ENCODE measurements around the gene GJA4. TPM values are rescaled to one million over a fixed set of nuclear protein-coding genes. Genes with fewer than 3 reads are reported as not detected.

GJA4 gene
- total and polyA plus RNA-seq, 2 of the 13 experiments (the other 11 are each of a cell fraction or from before 2014, with no cell fraction given): not detected

DNA sequence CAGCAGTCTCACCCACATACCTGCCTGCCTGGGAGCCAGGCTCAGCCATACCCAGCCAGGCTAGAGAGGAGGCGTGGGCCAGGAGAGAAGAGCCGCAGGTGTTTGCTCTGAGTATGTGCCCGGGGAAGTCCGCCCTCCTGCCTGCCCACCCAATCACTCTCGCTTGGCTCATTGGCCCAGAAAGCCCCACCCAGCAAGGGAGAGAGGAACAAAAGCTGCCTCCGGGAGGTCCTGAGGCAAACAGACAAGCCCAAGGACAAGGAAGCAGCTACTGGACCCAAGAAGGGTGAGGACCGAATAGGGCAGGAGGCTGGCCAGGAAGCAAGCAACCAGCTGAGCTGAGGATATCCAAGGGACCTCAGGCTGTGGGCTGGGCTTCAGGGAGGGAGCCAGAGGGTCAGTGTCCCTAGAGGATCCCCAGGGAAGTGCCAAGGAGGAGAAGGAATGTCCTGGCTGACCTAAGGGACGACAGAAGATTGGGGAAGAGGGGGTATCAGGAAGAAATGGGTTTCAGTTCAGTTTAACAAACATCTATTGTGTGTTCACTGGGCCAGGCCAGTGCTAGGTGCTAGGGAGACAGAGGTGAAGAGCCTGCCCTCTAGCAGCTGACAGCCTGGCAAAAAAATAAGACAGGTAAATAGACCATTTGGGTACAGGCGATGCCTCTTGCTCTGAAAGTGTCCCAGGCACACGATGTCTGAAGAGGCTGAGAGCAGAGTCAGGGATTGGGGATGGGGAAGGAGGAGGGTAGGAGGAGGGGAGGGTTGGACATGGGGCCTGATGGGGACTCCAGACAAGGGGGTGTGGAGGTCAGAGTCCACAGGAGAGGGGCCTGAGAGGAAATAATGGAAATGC lies 33.1 kb upstream of the GJA4 start, which contains the start of gene GJB4 (continued):
- TF ChIP-seq ZNF292 (CRISPR knock-in tag; IDR thresholded peaks at IDR 0.05; ENCODE audit: borderline replicate concordance, low read depth) (no peak), ZC3H4 (CRISPR knock-in tag; IDR thresholded peaks at IDR 0.05; ENCODE audit: borderline replicate concordance) (no peak), ZNF737 (CRISPR knock-in tag; IDR thresholded peaks at IDR 0.05; ENCODE audit: borderline replicate concordance) (no peak), TOPORS (CRISPR knock-in tag; IDR thresholded peaks at IDR 0.05) (no peak)
- TF ChIP-seq, protein P1, sequence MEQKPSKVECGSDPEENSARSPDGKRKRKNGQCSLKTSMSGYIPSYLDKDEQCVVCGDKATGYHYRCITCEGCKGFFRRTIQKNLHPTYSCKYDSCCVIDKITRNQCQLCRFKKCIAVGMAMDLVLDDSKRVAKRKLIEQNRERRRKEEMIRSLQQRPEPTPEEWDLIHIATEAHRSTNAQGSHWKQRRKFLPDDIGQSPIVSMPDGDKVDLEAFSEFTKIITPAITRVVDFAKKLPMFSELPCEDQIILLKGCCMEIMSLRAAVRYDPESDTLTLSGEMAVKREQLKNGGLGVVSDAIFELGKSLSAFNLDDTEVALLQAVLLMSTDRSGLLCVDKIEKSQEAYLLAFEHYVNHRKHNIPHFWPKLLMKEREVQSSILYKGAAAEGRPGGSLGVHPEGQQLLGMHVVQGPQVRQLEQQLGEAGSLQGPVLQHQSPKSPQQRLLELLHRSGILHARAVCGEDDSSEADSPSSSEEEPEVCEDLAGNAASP (CRISPR knock-in tag; IDR thresholded peaks at IDR 0.05; ENCODE audit: borderline replicate concordance): no peak
- TF ChIP-seq, protein P2, sequence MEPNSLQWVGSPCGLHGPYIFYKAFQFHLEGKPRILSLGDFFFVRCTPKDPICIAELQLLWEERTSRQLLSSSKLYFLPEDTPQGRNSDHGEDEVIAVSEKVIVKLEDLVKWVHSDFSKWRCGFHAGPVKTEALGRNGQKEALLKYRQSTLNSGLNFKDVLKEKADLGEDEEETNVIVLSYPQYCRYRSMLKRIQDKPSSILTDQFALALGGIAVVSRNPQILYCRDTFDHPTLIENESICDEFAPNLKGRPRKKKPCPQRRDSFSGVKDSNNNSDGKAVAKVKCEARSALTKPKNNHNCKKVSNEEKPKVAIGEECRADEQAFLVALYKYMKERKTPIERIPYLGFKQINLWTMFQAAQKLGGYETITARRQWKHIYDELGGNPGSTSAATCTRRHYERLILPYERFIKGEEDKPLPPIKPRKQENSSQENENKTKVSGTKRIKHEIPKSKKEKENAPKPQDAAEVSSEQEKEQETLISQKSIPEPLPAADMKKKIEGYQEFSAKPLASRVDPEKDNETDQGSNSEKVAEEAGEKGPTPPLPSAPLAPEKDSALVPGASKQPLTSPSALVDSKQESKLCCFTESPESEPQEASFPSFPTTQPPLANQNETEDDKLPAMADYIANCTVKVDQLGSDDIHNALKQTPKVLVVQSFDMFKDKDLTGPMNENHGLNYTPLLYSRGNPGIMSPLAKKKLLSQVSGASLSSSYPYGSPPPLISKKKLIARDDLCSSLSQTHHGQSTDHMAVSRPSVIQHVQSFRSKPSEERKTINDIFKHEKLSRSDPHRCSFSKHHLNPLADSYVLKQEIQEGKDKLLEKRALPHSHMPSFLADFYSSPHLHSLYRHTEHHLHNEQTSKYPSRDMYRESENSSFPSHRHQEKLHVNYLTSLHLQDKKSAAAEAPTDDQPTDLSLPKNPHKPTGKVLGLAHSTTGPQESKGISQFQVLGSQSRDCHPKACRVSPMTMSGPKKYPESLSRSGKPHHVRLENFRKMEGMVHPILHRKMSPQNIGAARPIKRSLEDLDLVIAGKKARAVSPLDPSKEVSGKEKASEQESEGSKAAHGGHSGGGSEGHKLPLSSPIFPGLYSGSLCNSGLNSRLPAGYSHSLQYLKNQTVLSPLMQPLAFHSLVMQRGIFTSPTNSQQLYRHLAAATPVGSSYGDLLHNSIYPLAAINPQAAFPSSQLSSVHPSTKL (CRISPR knock-in tag; IDR thresholded peaks at IDR 0.05): no peak

Measured in HepG2 (cell line).